HL-60 (cell line): Measurements from ENCODE around the gene TEDC2.

Source experiments
- CTCF ChIP-seq: IDR thresholded peaks from one replicate; pipeline ENCODE4 v1.5.1; 2011; ENCODE audit warnings: low read length, control low read depth, inconsistent platforms; ENCODE audit not compliant: insufficient read depth
- GABPA ChIP-seq: IDR thresholded peaks from 2 replicates; pipeline ENCODE4 v1.6.1; 2012; ENCODE audit warnings: low read depth
- POLR2AphosphoS5 ChIP-seq: IDR thresholded peaks from 2 replicates; pipeline ENCODE4 v1.6.1; 2012; ENCODE audit warnings: low read depth
- REST ChIP-seq: IDR thresholded peaks from 2 replicates; pipeline ENCODE4 v1.6.1; 2012; ENCODE audit warnings: low read depth; ENCODE audit not compliant: insufficient replicate concordance

GRCh38 chr16:2450535-2450934 lies 9.4 kb upstream of the TEDC2 start:
- no peak for TF ChIP-seq CTCF
- no peak for TF ChIP-seq POLR2AphosphoS5
- TF ChIP-seq GABPA, result no peak
- no peak for TF ChIP-seq REST
